OCI-LY1 (cell line): ENCODE data around the gene TMEM218.

Source experiments
- H2AFZ ChIP-seq: fragments of 200-600 bp; sonication (generic), shearing (Covaris generic); 2 replicates; pipeline ENCODE4 v1.6.0; 2014; ENCODE audit warnings: antibody characterized with exemption, mild to moderate bottlenecking, low read length
- H3F3A ChIP-seq: fragments of 200-600 bp; sonication (generic), shearing (Covaris generic); 2 replicates; pipeline ENCODE4 v1.6.0; 2014; ENCODE audit warnings: mild to moderate bottlenecking, antibody characterized with exemption, low read length, moderate library complexity; ENCODE audit not compliant: insufficient read depth
- H3K27ac ChIP-seq: fragments of 200-600 bp; sonication (generic); 2 replicates; pipeline ENCODE4 v1.5.1; 2014; ENCODE audit warnings: low read length, mixed run types, mild to moderate bottlenecking, low read depth; ENCODE audit not compliant: poor library complexity, severe bottlenecking
- H3K27me3 ChIP-seq: fragments of 200-600 bp; sonication (generic); 2 replicates; pipeline ENCODE4 v1.6.0; 2014; ENCODE audit warnings: antibody characterized with exemption, mild to moderate bottlenecking, low read length, moderate library complexity; ENCODE audit not compliant: insufficient read depth
- H3K36me3 ChIP-seq: fragments of 200-600 bp; sonication (generic); 2 replicates; pipeline ENCODE4 v1.6.1; 2014; ENCODE audit warnings: mild to moderate bottlenecking, antibody characterized with exemption, low read length, moderate library complexity, mixed read lengths; ENCODE audit not compliant: insufficient read depth
- H3K4me1 ChIP-seq: fragments of 200-600 bp; sonication (generic); 2 replicates; pipeline ENCODE4 v1.5.1; 2014; ENCODE audit warnings: mild to moderate bottlenecking, low read length, moderate library complexity; ENCODE audit not compliant: insufficient read depth, severe bottlenecking
- H3K4me2 ChIP-seq: fragments of 200-600 bp; sonication (generic), shearing (Covaris generic); 2 replicates; pipeline ENCODE4 v1.6.1; 2014; ENCODE audit warnings: low read length
- H3K4me3 ChIP-seq: fragments of 200-600 bp; sonication (generic); 2 replicates; pipeline ENCODE4 v1.5.1; 2014; ENCODE audit warnings: low read length, low read depth, mild to moderate bottlenecking, mixed read lengths; ENCODE audit not compliant: poor library complexity, severe bottlenecking
- H3K79me2 ChIP-seq: fragments of 200-600 bp; shearing (Covaris generic); 2 replicates; pipeline ENCODE4 v1.6.1; 2016; ENCODE audit warnings: mixed run types, low read length, mixed read lengths; ENCODE audit not compliant: insufficient read depth
- H3K9ac ChIP-seq: fragments of 200-600 bp; sonication (generic), shearing (Covaris generic); 2 replicates; pipeline ENCODE4 v1.6.1; 2014; ENCODE audit warnings: mild to moderate bottlenecking, low read length, mixed read lengths
- H3K9me2 ChIP-seq: fragments of 200-600 bp; sonication (generic), shearing (Covaris generic); 2 replicates; pipeline ENCODE4 v1.6.1; 2014; ENCODE audit warnings: low read depth, mild to moderate bottlenecking, low read length, mixed read lengths
- H3K9me3 ChIP-seq: fragments of 200-600 bp; shearing (Covaris generic); 2 replicates; pipeline ENCODE4 v1.6.1; 2014; ENCODE audit warnings: low read length, mixed read lengths
- H4K20me1 ChIP-seq: fragments of 200-600 bp; sonication (generic), shearing (Covaris generic); 2 replicates; pipeline ENCODE4 v1.6.0; 2016; ENCODE audit warnings: mild to moderate bottlenecking, low read length; ENCODE audit not compliant: insufficient read depth
- CTCF ChIP-seq: fragments of 200-600 bp; sonication (generic), shearing (Covaris generic); IDR thresholded peaks from 2 replicates; pipeline ENCODE4 v1.5.1; 2017; ENCODE audit warnings: mild to moderate bottlenecking, antibody characterized with exemption, low read length, moderate library complexity, mixed read lengths
- EZH2 ChIP-seq: fragments of 200-600 bp; sonication (generic), shearing (Covaris generic); IDR thresholded peaks from 2 replicates; pipeline ENCODE4 v1.8.0; 2017; ENCODE audit warnings: borderline replicate concordance, mixed run types, mild to moderate bottlenecking, antibody characterized with exemption, low read length, moderate library complexity, mixed read lengths

TMEM218 gene

DNA sequence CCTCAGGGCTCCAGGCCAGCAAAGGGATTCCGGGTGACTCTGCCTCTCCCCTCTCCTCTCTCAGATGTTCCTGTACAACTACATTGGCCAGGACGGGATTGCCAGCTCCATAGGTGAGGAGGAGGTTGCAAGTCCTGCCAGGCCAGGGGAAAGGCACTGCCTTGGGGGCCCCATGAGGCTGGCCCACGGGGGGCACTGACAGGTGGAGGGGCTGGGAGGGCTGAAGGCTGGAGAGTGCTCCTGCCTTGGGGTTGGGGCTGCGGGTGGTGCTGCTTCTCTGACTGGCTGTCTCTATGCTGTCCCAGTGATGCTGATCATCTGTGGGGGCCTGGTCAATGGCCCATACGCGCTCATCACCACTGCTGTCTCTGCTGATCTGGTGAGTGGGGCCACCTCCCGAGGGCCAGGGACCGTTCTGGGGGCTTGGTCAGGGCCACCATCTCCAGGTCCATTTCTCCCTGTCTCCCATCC lies 26.6 kb downstream of the TMEM218 start:
- no peak overlapping the region for H2AFZ ChIP-seq
- no peak overlapping the region for H3K27ac ChIP-seq
- no peaks in the 10 kb centered on the region for H3K36me3 ChIP-seq
- H4K20me1 ChIP-seq: no peaks in the 10 kb centered on the region
- H3K79me2 ChIP-seq: no peaks in the 10 kb centered on the region
- no peaks in the 10 kb centered on the region for H3K9me3 ChIP-seq
- no peak overlapping the region for H3K9ac ChIP-seq
- no peak overlapping the region for H3K4me2 ChIP-seq
- H3K27me3 ChIP-seq: no peaks in the 10 kb centered on the region
- H3K9me2 ChIP-seq: no peaks in the 10 kb centered on the region
- TF ChIP-seq EZH2: no peak
- no peak for TF ChIP-seq CTCF
- H3K4me3 ChIP-seq: no peak overlapping the region
- no peaks in the 10 kb centered on the region for H3F3A ChIP-seq
- H3K4me1 ChIP-seq: no peaks in the 10 kb centered on the region

DNA sequence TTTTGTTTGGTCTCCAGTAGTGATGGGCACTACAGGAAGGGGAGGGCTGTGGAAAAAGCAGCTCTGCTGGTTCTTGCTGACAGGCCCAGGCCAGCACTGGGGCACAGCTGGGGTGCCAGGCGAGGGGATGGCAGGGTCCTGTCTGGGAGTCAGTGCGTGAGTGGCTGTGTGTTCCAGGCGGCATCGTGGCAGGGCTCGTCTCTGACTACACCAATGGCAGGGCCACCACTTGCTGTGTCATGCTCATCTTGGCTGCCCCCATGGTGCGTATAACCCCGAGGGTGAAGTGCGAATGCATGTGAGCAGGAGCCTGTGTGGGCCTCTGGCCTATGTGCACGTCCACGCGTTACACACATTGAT lies 27.4 kb downstream of the TMEM218 start:
- Histone ChIP-seq H3K79me2 (no peaks in the 10 kb centered on the region), H3K27ac (no peak overlapping the region)
- TF ChIP-seq CTCF (no peak), EZH2 (no peak)

GRCh38 chr11:125083312-125084056 lies 27.9 kb downstream of the TMEM218 start:
- Histone ChIP-seq H3K27me3 (no peaks in the 10 kb centered on the region), H3K4me1 (no peaks in the 10 kb centered on the region), H3K4me2 (no peak overlapping the region), H3K9me2 (no peaks in the 10 kb centered on the region), H3K4me3 (no peak overlapping the region), H3K9ac (no peak overlapping the region), H3K27ac (no peak overlapping the region), H2AFZ (no peak overlapping the region), H4K20me1 (no peaks in the 10 kb centered on the region), H3F3A (no peaks in the 10 kb centered on the region), H3K9me3 (no peaks in the 10 kb centered on the region), H3K79me2 (no peaks in the 10 kb centered on the region), H3K36me3 (no peaks in the 10 kb centered on the region)
- no peak for TF ChIP-seq CTCF
- no peak for TF ChIP-seq EZH2

More for the DNA sequence above, 27.4 kb downstream of the TMEM218 start:
- no peaks in the 10 kb centered on the region for H3K4me1 ChIP-seq
- H3K9me2 ChIP-seq: no peaks in the 10 kb centered on the region
- H3K27me3 ChIP-seq: no peaks in the 10 kb centered on the region
- H3K9me3 ChIP-seq: no peaks in the 10 kb centered on the region
- no peaks in the 10 kb centered on the region for H3K36me3 ChIP-seq
- H3K4me3 ChIP-seq: no peak overlapping the region
- no peaks in the 10 kb centered on the region for H4K20me1 ChIP-seq
- no peak overlapping the region for H3K4me2 ChIP-seq
- no peak overlapping the region for H2AFZ ChIP-seq
- H3K9ac ChIP-seq: no peak overlapping the region
- H3F3A ChIP-seq: no peaks in the 10 kb centered on the region
